HEK293T (cell line): ENCODE data around the gene FAM163B.

Experiments used
- FOXA1 ChIP-seq: fragments of 450-650 bp; IDR thresholded peaks from 2 replicates; pipeline ENCODE4 v1.6.1; 2016; ENCODE audit warnings: mild to moderate bottlenecking
- FOXK2 ChIP-seq: fragments of 450-650 bp; IDR thresholded peaks from 2 replicates; pipeline ENCODE4 v1.6.1; 2016; ENCODE audit warnings: mild to moderate bottlenecking
- HDGF ChIP-seq: fragments of 450-650 bp; IDR thresholded peaks from 2 replicates; pipeline ENCODE4 v1.6.1; 2017; ENCODE audit warnings: antibody characterized with exemption, borderline replicate concordance
- PKNOX1 ChIP-seq: fragments of 450-650 bp; IDR thresholded peaks from 2 replicates; pipeline ENCODE4 v1.6.1; 2016
- SUZ12 ChIP-seq: fragments of 450-650 bp; IDR thresholded peaks from 2 replicates; pipeline ENCODE4 v1.6.1; 2016; ENCODE audit warnings: mild to moderate bottlenecking

GRCh38 chr9:133527444-133527920, 81.7 kb downstream of the FAM163B start:
- TF ChIP-seq FOXA1 (no peak), PKNOX1 (no peak), HDGF (no peak), FOXK2 (no peak), SUZ12 (no peak)
